COR-L47 (cell line): Measurements from ENCODE around the gene SORCS2.

Experiments
- DNase-seq: peaks from one replicate; lab custom pipeline; 2025; lab: John Stamatoyannopoulos, UW

Gene SORCS2

GRCh38 chr4:7530082-7530481 is 337.7 kb downstream of the SORCS2 start:
- no peak for DNase-seq

GRCh38 chr4:7530932-7531639 is 338.7 kb downstream of the SORCS2 start:
- DNase-seq, result no peak

GRCh38 chr4:7531640-7531994 is 339.3 kb downstream of the SORCS2 start:
- DNase-seq, result no peak

- DNase-seq, result no peak
Measured at GRCh38 chr4:7532043-7532442, 339.7 kb downstream of the SORCS2 start.

- DNase-seq, result no peak
Measured at GRCh38 chr4:7533267-7533666, 340.9 kb downstream of the SORCS2 start.

GRCh38 chr4:7535094-7535493 is 342.8 kb downstream of the SORCS2 start:
- no peak for DNase-seq

- no peak for DNase-seq
Measured at GRCh38 chr4:7535619-7536018, 343.3 kb downstream of the SORCS2 start.

GRCh38 chr4:7536876-7537275 is 344.5 kb downstream of the SORCS2 start:
- DNase-seq, result no peak

- DNase-seq, result no peak
Measured at GRCh38 chr4:7537853-7538400, 345.6 kb downstream of the SORCS2 start.

- no peak for DNase-seq
Measured at GRCh38 chr4:7538518-7538917, 346.2 kb downstream of the SORCS2 start.

- DNase-seq, result no peak
Measured at GRCh38 chr4:7539186-7539585, 346.8 kb downstream of the SORCS2 start.

- no peak for DNase-seq
Measured at GRCh38 chr4:7539659-7540058, 347.3 kb downstream of the SORCS2 start.

- DNase-seq, result no peak
Measured at GRCh38 chr4:7540206-7540605, 347.9 kb downstream of the SORCS2 start.

- DNase-seq, result no peak
Measured at GRCh38 chr4:7540654-7541413, 348.5 kb downstream of the SORCS2 start.

GRCh38 chr4:7541414-7541810 is 349.1 kb downstream of the SORCS2 start:
- no peak for DNase-seq

- no peak for DNase-seq
Measured at GRCh38 chr4:7542781-7543180, 350.4 kb downstream of the SORCS2 start.

GRCh38 chr4:7546152-7546808 is 353.9 kb downstream of the SORCS2 start:
- DNase-seq, result no peak

- no peak for DNase-seq
Measured at GRCh38 chr4:7546809-7547367, 354.6 kb downstream of the SORCS2 start.

GRCh38 chr4:7547368-7548040 is 355.2 kb downstream of the SORCS2 start:
- DNase-seq, result peak; percentile 81

GRCh38 chr4:7549866-7550265 is 357.5 kb downstream of the SORCS2 start:
- no peak for DNase-seq

GRCh38 chr4:7552466-7552865 is 360.1 kb downstream of the SORCS2 start:
- peak; percentile 64 for DNase-seq

- no peak for DNase-seq
Measured at GRCh38 chr4:7553280-7553679, 360.9 kb downstream of the SORCS2 start.
